T-cell (primary cell): ENCODE data around the gene CELSR3. TPM values are rescaled to one million over a fixed set of nuclear protein-coding genes. Genes with fewer than 3 reads are reported as not detected.

Experiments
- ATAC-seq, 4 experiments: fragments of 200-7000 bp in 3 of 4; fragments of 150-1000 bp in 1 of 4; cut with Tn5 transposase; replicated peaks in 1 of 4; 1 replicate in 3 of 4; 2 replicates in 1 of 4; pipeline ENCODE4 v1.10.0; 2021; ENCODE audit warnings: moderate library complexity in 3 of 4, mild to moderate bottlenecking in 2 of 4, moderate number of reproducible peaks in 1 of 4
- CTCF ChIA-PET, 2 donors: fragments of 300-600 bp; sonication (Branson Sonifier 250); formaldehyde crosslinking; loops; one replicate each; lab custom pipeline; 2022; ENCODE audit warnings: antibody characterized with exemption in 2 of 2; lab: Charles Lee
- POLR2A ChIA-PET, 2 donors: fragments of 300-600 bp; sonication (Branson Sonifier 250); formaldehyde crosslinking; loops; one replicate each; lab custom pipeline; 2022; ENCODE audit warnings: antibody characterized with exemption in 2 of 2; lab: Charles Lee
- DNase-seq, 35 experiments: peaks; one replicate each; pipeline versions ENCODE4 v3.0.0 to v3.0.0-alpha.2; 2013 to 2023
- H3K27ac ChIP-seq: one replicate; pipeline ENCODE4 v1.5.1; 2013; ENCODE audit warnings: low read length
- H3K27me3 ChIP-seq, 2 experiments: replicated peaks in 1 of 2; 1 replicate in 1 of 2; 2 replicates in 1 of 2; pipeline versions ENCODE4 v1.6.1 to v1.7.0; 2013; ENCODE audit warnings: low read length in 1 of 2, mixed read lengths in 1 of 2; ENCODE audit not compliant: control insufficient read depth in 2 of 2, insufficient read depth in 2 of 2; ENCODE audit errors: extremely low read depth in 1 of 2
- H3K36me3 ChIP-seq, 2 donors: 1 replicate in 1 of 2; 2 replicates in 1 of 2; pipeline versions ENCODE4 v1.6.1 to v1.7.0; 2013; ENCODE audit warnings: low read length in 1 of 2; ENCODE audit not compliant: control insufficient read depth in 2 of 2, insufficient read depth in 1 of 2; ENCODE audit errors: extremely low read depth in 1 of 2
- H3K4me1 ChIP-seq, 2 experiments: 1 replicate in 1 of 2; 2 replicates in 1 of 2; pipeline versions ENCODE4 v1.6.1 to v1.7.0; 2013; ENCODE audit warnings: low read length in 2 of 2, mixed read lengths in 1 of 2; ENCODE audit not compliant: insufficient read depth in 2 of 2, control insufficient read depth in 1 of 2; ENCODE audit errors: extremely low read depth in 1 of 2
- H3K4me3 ChIP-seq, 2 donors: 1 replicate in 1 of 2; 2 replicates in 1 of 2; pipeline versions ENCODE4 v1.5.1 to v1.7.0; 2013; ENCODE audit warnings: mild to moderate bottlenecking in 2 of 2, low read length in 1 of 2, moderate library complexity in 1 of 2; ENCODE audit not compliant: control insufficient read depth in 1 of 2; ENCODE audit errors: extremely low read depth in 1 of 2
- H3K9me3 ChIP-seq: 2 replicates; pipeline ENCODE4 v1.7.0; 2013
- H3K27ac Mint-ChIP-seq, 2 donors: one replicate each; pipeline ENCODE4 v1.8.0; 2020 to 2021; ENCODE audit warnings: mild to moderate bottlenecking in 2 of 2, mixed read lengths in 2 of 2
- H3K27me3 Mint-ChIP-seq, 2 donors: one replicate each; pipeline ENCODE4 v1.8.0; 2021 to 2022; ENCODE audit warnings: mixed read lengths in 2 of 2
- H3K36me3 Mint-ChIP-seq: one replicate; pipeline ENCODE4 v1.8.0; 2021; ENCODE audit warnings: mixed read lengths
- H3K4me1 Mint-ChIP-seq, 3 donors: one replicate each; pipeline ENCODE4 v1.8.0; 2020 to 2022; ENCODE audit warnings: mixed read lengths in 3 of 3, mild to moderate bottlenecking in 1 of 3
- H3K4me3 Mint-ChIP-seq, 3 donors: one replicate each; pipeline ENCODE4 v1.8.0; 2020 to 2022; ENCODE audit warnings: mild to moderate bottlenecking in 3 of 3, mixed read lengths in 3 of 3, moderate library complexity in 3 of 3
- H3K9me3 Mint-ChIP-seq, 3 donors: one replicate each; pipeline ENCODE4 v1.8.0; 2020 to 2022; ENCODE audit warnings: mixed read lengths in 3 of 3
- WGBS: methylation state at CpG from one replicate; pipeline ENCODE4 v1.1.5; 2013; ENCODE audit warnings: missing lambda C conversion rate; ENCODE audit not compliant: insufficient coverage; 5-methylcytosine and 5-hydroxymethylcytosine counted together
- total RNA-seq, 35 experiments: library from RNA in 6 of 35; stranded (reverse) in 6 of 35; fragments of 120-200 nt in 1 of 35; gene quantifications; one replicate each; pipeline versions ENCODE4 v1.2.1 to v1.2.4 and lab custom pipeline; 2013 to 2026

Gene CELSR3
- total RNA-seq, 5 donors from 2014 or later (not counting 1 experiment from before 2014, with no cell fraction given): 5.6 to 7.4 (median 6.2) TPM

DNA sequence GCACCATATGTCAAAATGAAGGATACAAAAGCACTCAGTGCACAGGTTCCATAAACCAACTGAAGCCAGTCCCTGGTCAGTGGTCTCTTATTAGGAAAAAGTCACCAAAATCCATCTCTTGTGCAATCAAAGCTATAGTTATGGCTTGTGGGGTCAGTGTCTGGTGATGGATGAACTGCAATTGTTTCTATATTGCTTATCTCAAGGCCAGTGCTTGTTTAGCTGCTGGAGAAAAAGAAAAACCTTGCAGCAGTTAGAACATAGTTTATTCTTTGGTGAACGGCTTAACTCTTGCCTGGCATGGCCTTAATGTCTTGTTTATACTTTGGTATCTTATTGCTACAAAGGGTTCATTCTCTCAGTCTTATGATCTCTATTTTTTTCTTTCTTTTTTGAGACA is 50.4 kb downstream of the CELSR3 start:
- ATAC-seq: no peak

DNA sequence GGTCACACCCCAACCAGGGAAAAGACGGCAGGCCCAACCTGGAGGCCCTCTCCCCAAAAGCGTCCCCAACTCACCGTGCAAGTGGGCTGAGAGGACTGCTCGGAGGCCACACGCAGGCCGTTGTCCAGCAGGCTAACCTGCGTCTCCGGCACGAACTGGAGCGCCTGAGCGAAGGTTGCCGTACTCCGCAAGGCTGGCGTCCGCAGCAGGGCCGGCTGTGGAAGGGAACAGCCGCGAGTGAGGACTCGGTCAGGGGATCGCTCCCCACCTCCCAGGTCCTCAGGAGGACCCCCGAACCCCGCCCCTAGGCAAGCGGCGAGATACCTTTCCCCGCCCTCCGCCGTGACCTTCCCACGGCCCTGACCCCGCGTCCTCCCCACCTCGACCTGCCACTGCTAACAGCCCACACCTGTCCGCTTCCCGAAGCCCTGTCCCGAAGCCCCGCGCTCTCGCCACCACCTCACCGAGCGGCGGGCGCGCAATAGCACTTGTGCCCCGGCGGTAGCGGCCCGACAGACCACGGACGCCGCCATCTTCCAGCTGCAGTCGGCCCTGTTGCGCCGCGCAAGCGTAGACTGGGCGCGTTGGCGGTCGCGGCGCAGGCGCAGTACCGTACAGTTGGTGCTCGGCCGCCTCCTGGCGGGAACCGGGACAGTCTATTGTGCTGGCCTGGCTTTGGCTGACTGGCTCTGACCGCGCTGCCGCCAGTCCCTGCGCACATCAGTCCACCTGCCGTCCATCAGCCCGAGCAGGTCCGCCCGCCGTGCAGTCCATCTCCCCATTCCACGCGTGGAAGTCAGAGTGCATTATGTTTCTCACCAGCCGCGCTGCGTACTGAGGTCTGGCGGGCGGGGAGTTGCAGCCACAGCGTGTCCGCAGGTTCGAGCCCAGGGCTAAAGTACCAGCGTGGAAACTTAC is 53.3 kb downstream of the CELSR3 start, which contains the start of gene UQCRC1:
UQCRC1 (minus strand) TSS at position 559 of the 918 bp plus-strand sequence; CDS start at position 533, 26 bp downstream.
- Mint-ChIP-seq H3K4me1 (peaks cover 13 to 19% (median 17%) of the 10 kb centered on the region in 3 donors), H3K4me3 (peak within 1 kb of the TSS; percentile 98 to 99 (median 98)), H3K9me3 (no peaks in the 10 kb centered on the region), H3K27me3 (no peaks in the 10 kb centered on the region), H3K36me3 (peaks cover 7% of the 10 kb centered on the region), H3K27ac (peak within 1 kb of the TSS; percentile 95 to 96)
- ChIA-PET CTCF (interaction anchor here in 1 of 2 donors (1.0 kb wide), 1 partner anchor 209 kb away, joined by 3 read pairs; no protein-coding TSS in a partner anchor), POLR2A (no interaction called here)
- Histone ChIP-seq H3K4me3 (peak within 1 kb of the TSS; percentile 95 to 97), H3K9me3 (no peaks in the 10 kb centered on the region), H3K36me3 (peaks cover 3 to 17% of the 10 kb centered on the region in 2 donors), H3K27ac (peak within 1 kb of the TSS; percentile 76), H3K27me3 (no peaks in the 10 kb centered on the region), H3K4me1 (peaks cover 5 to 14% of the 10 kb centered on the region in 2 experiments)
- peak; percentile 82 to 96 (median 89) for DNase-seq
- ATAC-seq: peak; percentile 99 to 100 (median 99)
- WGBS: under 1% methylated on average over 78 of the region's 86 CpGs

More for the DNA sequence above, 50.4 kb downstream of the CELSR3 start:
- H3K4me1 Mint-ChIP-seq: peaks cover 13 to 17% (median 15%) of the 10 kb centered on the region in 3 donors
- H3K9me3 Mint-ChIP-seq: peaks cover 0 to 4% (median 2%) of the 10 kb centered on the region in 3 donors
- H3K36me3 Mint-ChIP-seq: peaks cover 3% of the 10 kb centered on the region
- Histone ChIP-seq H3K4me1 (peaks cover 5 to 14% of the 10 kb centered on the region in 2 experiments), H3K36me3 (no peaks in the 10 kb centered on the region), H3K27ac (no peak overlapping the region), H3K27me3 (no peaks in the 10 kb centered on the region), H3K9me3 (no peaks in the 10 kb centered on the region), H3K4me3 (no peak overlapping the region)
- POLR2A ChIA-PET: interaction anchor here in 1 of 2 donors (0.7 kb wide), 1 partner anchor 901 kb away, joined by 3 read pairs; no protein-coding TSS in a partner anchor
- no peaks in the 10 kb centered on the region for H3K27me3 Mint-ChIP-seq
- no peak overlapping the region for H3K4me3 Mint-ChIP-seq
- WGBS: no CpG with 5 or more reads among the region's 1 CpG
- CTCF ChIA-PET: interaction anchor here in 1 of 2 donors (0.7 kb wide), 2 partner anchors 22 to 88 kb away, joined by 4 to 6 read pairs; no protein-coding TSS in a partner anchor
- no peak overlapping the region for H3K27ac Mint-ChIP-seq
- no peak for DNase-seq

DNA sequence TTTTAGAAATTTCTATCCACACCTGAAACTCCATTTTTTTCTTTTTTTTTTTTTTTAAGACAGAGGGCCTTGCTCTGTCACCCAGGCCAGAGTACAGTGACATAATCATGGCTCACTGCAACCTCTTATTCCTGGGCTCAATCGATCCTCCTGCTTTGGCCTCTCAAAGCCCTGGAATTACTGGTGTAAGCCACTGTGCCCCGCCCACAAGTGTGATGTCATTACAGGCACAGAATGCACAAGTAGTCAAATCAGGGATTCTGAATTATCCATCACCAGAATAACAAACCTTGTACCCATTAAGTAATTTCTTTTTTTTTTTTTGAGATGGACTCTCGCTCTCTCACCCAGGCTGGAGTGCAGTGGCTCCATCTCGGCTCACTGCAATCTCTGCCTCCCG is 55.2 kb downstream of the CELSR3 start:
- H3K27ac Mint-ChIP-seq: no peak overlapping the region
- ATAC-seq (no peak), DNase-seq (no peak)
- Histone ChIP-seq H3K27me3 (no peaks in the 10 kb centered on the region), H3K4me3 (no peak overlapping the region), H3K27ac (no peak overlapping the region), H3K4me1 (peaks cover 5 to 14% of the 10 kb centered on the region in 2 experiments), H3K9me3 (no peaks in the 10 kb centered on the region), H3K36me3 (peaks cover 15 to 36% of the 10 kb centered on the region in 2 donors)
- ChIA-PET CTCF (no interaction called here), POLR2A (no interaction called here)
- H3K27me3 Mint-ChIP-seq: no peaks in the 10 kb centered on the region
- 94% methylated on average over 2 of the region's 5 CpGs for WGBS
- peak overlapping the region; percentile 9 to 99 (median 98) for H3K4me3 Mint-ChIP-seq
- H3K36me3 Mint-ChIP-seq: peaks cover 16% of the 10 kb centered on the region
- H3K4me1 Mint-ChIP-seq: peaks cover 13 to 19% (median 17%) of the 10 kb centered on the region in 3 donors
- H3K9me3 Mint-ChIP-seq: no peaks in the 10 kb centered on the region

DNA sequence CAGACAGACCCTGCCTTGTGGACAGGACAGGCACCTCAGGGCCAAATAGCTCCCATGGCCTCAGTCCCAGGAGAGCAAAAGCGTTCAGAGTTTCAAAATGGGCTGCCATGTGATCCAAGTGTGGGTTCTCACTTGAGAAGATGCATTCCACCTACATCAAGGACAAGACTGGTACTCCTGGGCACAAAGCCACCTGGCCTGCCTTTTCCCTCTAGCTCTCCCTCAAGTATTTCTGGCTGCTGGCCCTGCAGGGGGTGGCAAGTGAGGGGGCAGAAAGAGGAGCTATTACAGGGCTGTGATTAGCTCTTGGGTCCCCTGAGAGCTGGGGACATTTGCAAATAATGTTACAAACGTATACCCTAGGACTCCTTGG is 61.1 kb downstream of the CELSR3 start:
- Mint-ChIP-seq H3K4me1 (peaks cover 0 to 2% (median under 1%) of the 10 kb centered on the region in 3 donors), H3K27ac (no peak overlapping the region), H3K27me3 (no peaks in the 10 kb centered on the region), H3K4me3 (no peak overlapping the region), H3K36me3 (peaks cover 38% of the 10 kb centered on the region), H3K9me3 (no peaks in the 10 kb centered on the region)
- H3K9me3 ChIP-seq: no peaks in the 10 kb centered on the region
- ATAC-seq: no peak
- CTCF ChIA-PET: no interaction called here
- H3K27ac ChIP-seq: no peak overlapping the region
- no CpG with 5 or more reads among the region's 2 CpGs for WGBS
- POLR2A ChIA-PET: interaction anchor here in 1 of 2 donors (0.6 kb wide), 1 partner anchor 429 kb away, joined by 6 read pairs; no protein-coding TSS in a partner anchor
- no peaks in the 10 kb centered on the region for H3K27me3 ChIP-seq
- H3K4me3 ChIP-seq: no peak overlapping the region
- peaks cover 33 to 82% of the 10 kb centered on the region in 2 donors for H3K36me3 ChIP-seq
- H3K4me1 ChIP-seq: no peaks in the 10 kb centered on the region
- no peak for DNase-seq

DNA sequence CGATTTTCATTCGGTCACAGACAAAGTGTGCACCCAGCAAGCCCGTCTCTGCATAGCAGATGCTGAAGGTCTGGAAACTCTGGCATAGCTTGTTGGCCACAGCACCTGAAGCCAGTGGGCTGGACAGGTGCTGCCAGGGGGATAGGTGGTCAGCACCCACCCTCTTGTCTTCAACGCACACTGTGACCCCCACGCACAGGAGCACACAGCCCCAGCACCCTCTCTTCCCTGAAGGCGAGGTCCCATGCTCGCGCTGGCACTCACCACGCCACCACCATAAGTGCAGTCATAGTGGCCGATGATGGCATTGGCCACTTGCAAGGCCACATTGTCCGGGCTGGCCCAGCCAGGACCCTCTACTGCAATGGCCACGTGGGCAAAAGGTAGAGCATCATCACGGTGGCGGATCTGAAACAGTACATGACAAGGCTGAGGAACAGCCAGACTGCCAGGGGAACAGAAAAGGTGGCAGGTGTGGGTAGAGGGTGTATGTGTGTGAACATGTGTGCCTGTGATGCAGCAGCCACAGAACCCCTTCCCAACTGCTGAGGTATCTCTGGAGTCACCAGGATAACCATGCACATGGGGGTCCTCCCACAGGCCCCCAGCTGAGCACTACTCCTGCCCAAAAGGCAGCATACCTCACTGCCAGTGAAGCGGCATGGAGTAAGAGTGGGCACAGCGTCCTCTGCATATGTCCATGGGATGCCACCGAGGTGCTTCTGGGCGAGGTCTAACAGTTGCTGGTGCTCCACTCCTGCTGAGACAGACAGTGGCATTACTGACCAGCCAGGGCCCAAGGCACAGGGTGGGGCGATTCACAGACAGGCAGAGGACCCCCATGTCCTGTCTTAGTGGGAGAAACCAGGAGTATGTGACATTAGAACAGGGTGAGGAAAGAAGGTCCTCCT is 61.7 kb downstream of the CELSR3 start:
- Mint-ChIP-seq H3K4me1 (peaks cover 0 to 4% (median 0%) of the 10 kb centered on the region in 3 donors), H3K4me3 (no peak overlapping the region), H3K36me3 (peaks cover 38% of the 10 kb centered on the region), H3K27ac (no peak overlapping the region), H3K9me3 (no peaks in the 10 kb centered on the region), H3K27me3 (peaks cover 4% of the 10 kb centered on the region in 2 donors)
- ChIA-PET POLR2A (interaction anchor here in 1 of 2 donors (0.6 kb wide), 1 partner anchor 430 kb away, joined by 6 read pairs; no protein-coding TSS in a partner anchor), CTCF (no interaction called here)
- no peak overlapping the region for H3K27ac ChIP-seq
- ATAC-seq: no peak
- no peaks in the 10 kb centered on the region for H3K4me1 ChIP-seq
- no peak overlapping the region for H3K4me3 ChIP-seq
- H3K36me3 ChIP-seq: peaks cover 33 to 81% of the 10 kb centered on the region in 2 donors
- 98% methylated on average over 16 of the region's 19 CpGs for WGBS
- peaks cover 0 to 4% of the 10 kb centered on the region in 2 experiments for H3K27me3 ChIP-seq
- H3K9me3 ChIP-seq: no peaks in the 10 kb centered on the region
- DNase-seq: no peak
